Dermis microvascular lymphatic vessel endothelial cell (primary cell): Measurements from ENCODE around the gene PRTG. TPM values are rescaled to one million over a fixed set of nuclear protein-coding genes. Genes with fewer than 3 reads are reported as not detected.
"Not testable (repeated sequence)": the region's sequence is repeated elsewhere in the genome, so short reads cannot be mapped to it uniquely, and the experiment has no call there.

ENCODE experiments used
- DNase-seq, 2 donors: peaks; one replicate each; pipeline versions ENCODE4 v3.0.0 to v3.0.0-alpha.2; 2010; ENCODE audit warnings: low read depth in 2 of 2
- total RNA-seq: library from RNA; depleted of rRNA; stranded (reverse); fragments of >200 nt; gene quantifications from 2 replicates; pipeline ENCODE4 v1.2.1, GENCODE V29; 2014

Gene PRTG
- total RNA-seq, 1 donor from 2014 or later: 1.2 TPM

DNA sequence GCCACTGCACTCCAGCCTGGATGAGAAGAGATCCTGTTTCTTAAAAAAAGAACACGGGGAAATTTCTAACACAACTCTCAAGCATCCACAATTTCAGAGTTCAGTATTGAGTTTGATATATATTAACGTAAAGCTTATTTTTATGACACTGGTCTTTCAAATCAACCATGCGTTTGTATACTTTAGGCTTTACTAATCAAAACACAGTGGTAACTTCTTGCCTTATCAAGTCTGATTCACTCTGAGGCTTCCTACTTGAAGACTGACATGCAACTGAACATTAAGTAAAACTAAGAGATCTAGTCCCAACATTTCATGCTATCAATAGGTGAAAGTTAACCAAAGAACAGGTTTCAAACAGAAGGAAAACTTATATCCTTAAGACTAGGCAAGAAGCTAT is 46.7 kb downstream of the PRTG start:
- DNase-seq: no peak

DNA sequence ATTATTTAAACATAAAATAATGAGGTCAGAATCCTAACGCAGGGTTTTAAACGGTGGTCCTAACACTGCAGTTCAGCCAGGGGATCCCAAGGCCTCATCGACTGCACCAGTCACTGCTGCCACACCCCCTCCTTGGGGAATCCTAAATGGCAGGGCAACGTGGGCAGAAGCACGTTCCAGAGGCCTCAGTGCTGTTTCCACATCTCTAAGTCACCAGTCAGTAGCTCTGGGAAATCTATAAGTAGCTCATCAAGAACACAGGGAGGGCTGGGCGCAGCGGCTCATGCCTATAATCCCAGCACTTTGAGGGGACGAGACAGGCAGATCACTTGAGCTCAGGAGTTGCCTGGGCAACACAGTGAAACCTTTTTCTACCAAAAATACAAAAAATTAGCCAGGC is 47.5 kb downstream of the PRTG start:
- no peak for DNase-seq

DNA sequence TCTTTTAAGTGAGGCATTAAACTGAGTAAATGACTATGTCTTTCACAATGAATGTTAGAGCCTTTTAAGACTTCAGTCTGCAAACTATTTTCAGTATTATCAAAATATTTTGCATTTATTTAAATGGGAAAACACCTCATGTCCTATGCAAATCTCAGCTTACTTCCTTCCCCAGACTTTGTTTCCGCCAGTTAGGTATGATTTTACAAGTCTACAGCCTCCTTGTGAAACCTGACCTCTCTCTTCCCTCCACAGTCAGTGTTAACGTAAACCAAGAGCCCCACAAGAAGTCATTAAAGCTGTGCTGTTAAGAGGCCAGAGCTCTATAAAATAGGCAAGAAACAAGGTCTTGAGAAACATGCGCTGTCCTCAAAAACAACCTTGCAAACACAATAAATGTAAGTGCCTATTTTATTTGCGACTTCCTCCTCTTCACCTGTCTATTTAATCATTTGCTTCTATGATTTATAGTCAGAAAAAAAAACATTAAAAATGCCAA is 48.3 kb downstream of the PRTG start:
- DNase-seq: no peak

DNA sequence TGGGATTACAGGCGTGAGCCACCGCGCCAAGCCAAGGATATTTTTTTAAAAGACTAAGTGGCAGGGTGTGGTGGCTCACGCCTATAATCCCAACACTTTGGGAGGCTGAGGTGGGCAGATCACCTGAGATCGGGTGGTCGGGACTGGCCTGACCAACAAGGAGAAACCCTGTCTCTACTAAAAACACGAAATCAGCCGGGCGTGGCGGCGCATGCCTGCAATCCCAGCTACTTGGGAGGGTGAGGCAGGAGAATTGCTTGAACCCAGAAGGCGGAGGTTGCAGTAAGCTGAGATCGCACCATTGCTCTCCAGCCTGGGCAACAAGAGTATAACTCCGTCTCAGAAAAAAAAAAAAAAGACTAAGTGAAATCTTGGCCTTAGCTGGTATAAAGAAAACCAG is 49.8 kb downstream of the PRTG start:
- not testable (repeated sequence) for DNase-seq

DNA sequence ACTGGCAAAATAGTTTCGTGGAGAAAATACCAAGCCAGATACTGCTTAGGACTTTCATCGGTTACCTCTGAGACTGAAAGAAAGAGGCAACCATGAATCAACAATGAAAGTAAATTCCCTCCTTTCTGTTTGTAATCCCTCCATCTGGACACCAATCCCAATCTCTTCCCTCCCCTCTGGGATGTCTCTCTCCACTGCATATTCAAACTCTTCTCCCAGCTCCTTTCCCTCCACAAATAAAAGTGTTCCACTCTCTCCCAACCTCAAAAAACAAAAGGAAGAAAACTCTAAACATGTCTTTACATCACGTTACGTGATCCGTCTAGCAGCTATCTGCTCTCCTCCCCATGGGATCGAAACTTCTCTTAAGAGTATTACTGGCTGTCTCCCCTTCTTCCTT is 55.2 kb downstream of the PRTG start:
- DNase-seq: no peak

DNA sequence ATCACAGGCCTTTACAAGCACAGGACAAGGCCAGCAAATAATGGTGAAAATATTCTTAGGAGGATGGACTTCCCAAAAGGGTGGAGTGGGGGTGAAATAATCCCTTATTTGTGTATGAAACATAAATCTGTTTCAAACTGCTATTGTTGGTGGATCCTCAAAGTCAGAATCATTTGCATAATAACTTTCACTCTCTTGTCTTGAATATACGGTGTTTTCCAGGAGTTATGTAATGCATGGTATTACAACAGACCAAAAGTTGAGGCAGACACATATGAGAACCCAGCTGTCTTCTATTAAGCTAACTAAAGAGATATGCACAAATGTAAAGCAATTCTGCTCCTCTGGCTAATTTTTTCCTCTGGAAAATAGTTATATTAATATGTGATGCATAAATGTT is 57.7 kb downstream of the PRTG start:
- DNase-seq: no peak

DNA sequence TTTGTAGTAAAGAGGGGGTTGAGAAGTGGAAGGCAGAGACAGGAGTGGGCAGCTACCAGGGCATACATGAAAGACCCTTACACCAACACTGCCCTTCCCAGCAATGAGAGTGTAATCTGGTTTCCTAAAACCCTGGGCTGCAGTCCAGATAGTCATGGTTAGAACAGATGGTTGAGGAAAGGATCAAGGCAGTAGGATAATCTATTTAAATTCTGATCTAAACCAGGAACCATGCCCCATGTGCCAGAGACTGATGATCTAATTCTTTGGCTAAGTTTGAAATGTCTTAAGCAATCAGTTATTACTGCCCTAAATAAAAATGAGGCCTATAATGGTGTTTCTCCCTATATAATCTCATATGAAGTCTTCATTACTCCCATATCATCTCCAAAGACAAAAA is 59.6 kb downstream of the PRTG start:
- no peak for DNase-seq

DNA sequence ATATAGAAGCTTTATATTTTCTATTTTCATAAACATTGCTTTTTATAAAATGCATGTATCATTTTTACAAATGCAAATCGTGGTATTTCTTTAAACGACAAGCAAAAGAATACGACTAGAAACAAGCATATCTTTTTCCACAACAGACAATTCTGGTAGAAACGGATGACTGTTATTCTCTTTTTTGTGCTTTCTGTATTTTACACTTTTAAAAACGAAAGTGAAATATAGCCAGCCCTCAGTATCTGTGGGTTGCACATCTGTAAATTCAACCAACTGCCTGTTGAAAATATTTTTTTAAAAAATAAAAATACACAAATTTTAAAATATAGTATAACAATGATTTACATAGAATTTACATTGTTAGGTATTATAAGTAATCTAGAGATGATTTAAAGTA is 61.3 kb downstream of the PRTG start:
- no peak for DNase-seq

DNA sequence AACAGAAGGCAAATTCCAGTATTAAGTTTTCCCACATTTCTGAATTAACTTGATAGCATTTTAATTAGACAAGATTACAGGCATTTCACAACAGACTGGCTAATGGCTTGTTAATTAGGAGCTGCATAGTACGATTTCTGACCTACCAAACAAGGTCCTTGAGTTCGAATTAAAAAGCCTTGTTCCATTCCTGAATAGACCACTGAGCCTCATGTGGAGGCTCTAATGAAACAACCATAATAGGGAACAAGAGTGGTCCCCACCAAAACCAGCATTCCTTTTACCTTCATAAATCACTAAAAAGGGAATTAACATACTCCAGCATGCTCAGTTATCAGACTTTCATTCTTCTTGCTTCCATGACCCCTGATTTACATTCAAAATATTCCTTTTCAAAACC is 66.4 kb downstream of the PRTG start:
- DNase-seq: no peak

DNA sequence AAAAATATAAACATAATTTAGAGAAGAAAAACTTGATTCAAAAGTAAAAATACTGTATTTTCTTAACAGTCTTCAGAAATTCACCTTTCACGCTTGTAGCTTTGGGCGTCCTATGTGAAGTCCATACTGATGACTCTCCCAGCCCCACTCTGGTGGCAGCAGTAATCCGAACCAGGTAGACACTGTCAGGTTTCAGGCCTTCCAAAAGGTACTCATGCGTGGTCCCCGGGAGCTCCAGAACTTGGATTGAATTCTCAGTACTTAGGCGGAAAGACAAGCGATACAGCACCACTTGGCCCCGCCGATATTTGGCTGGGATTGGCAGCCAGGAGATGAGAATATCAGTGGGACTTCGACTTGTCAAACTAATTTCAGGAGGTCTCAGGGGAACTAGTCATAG is 69.7 kb downstream of the PRTG start:
- no peak for DNase-seq

DNA sequence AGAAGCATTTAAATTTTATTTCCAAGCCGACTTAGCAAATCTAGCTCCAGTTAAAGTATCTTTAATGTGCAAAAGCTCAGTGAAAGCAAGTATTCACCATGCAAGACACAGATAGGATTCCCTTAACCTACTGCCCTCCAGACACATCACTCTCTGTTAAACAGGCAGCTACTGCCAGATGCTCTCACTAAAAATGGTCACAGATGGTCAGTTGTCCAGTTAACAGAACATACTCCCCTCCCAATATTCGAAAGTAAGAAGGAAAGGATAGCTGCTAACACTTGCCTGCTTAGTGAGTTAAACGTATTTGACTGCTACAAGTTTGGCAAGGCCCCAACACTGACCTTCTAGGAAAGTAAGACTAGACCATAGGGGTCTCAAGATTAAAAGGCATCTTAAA is 73.7 kb downstream of the PRTG start:
- DNase-seq: no peak

DNA sequence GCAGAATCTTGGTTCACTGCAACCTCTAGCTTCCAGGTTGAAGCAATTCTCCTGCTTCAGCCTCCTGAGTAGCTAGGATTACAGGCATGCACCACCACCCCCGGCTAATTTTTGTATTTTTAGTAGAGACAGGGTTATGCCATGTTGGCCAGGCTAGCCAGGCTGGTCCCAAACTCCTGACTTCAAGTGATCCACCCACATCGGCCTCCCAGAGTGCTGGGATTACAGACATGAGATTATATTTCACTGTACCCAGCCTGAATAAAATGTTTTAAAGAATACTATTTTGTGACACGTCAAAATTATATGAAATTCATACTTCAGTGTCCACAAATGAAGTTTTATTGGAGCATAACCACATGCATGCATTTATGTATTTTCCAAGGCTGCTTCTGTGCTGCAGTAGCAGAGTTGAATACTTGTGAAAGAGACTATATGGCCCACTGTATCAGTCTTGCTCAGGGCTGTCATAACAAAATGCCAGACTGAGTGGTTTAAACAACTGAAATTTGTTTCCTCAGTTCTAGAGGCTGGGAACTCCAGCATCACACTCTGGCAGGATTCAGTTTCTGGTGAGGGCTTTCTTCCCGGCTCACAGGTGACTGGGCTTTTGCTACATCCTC is 77.2 kb downstream of the PRTG start:
- DNase-seq: no peak

DNA sequence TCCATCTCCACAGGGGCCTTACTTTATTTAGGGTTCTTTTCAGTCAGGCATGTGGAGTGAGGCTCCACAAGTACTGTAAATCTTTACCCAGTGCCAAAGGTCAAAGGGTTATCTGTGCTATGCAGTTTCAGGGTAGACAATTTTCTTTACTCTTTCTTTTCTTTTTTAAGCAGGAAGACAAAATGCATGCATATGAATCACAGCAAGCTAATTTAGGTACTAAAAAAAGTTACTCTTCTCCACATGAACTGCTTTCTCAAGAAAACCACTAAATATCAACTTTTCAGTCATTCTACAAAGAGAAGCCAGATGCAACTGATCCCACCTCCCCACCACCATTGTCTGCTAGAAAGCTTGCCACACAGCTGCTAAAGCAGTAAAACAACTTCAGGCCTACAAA is 81.5 kb downstream of the PRTG start:
- DNase-seq: peak in 1 of 2 donors; percentile 19

DNA sequence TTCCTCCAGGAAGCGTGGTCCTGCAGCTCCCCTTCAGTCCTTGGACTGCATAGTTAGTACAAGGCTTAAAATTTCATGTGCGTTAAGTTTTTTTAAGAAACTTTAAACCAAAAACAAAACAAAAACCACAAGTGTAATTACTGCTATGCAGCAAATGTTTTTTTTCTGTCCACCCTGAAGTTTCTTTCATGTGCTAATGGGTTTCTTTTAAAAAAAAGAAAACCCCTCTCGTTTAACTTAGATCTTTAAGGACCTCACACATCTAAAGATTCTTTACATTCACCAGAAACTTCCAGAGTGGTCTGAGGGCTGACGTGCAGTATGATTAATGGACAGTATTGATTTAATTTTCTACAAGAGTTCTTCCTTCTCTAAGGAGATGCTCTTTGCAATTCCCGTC is 82.8 kb downstream of the PRTG start:
- DNase-seq: no peak

DNA sequence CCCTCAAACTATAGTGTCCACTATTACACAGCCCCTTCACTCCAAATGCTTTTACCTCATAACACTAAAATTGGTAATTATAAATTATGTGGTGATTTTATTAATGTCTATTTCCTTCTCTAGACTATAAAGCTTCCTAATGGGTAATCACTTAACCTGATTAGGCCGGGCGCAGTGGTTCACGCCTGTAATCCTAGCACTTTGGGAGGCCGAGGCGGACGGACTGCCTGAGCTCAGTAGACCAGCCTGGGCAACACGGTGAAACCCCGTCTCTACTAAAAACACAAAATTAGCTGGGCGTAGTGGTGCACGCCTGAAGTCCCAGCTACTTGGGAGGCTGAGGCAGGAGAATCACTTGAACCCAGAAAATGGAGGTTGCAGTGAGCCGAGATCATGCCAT is 83.5 kb downstream of the PRTG start:
- DNase-seq: no peak

DNA sequence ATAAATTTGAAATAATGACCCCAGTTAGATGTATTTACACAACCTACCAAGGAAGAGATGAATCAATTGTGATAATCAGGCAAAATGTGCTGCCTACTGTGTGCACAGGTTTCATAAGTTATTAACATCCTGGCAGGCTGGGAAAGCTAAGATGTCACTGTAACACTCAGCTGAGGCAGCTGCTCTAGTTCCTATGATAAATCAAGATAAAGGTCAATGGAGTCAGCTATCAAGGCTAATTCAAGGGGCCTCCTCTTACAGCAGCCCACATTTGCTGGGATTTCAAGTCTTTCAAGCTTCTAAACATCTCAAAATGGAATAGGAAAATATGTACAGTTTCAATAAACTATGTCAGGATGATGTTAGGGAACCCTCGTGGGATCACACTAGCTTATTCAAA is 84.1 kb downstream of the PRTG start:
- DNase-seq: no peak

DNA sequence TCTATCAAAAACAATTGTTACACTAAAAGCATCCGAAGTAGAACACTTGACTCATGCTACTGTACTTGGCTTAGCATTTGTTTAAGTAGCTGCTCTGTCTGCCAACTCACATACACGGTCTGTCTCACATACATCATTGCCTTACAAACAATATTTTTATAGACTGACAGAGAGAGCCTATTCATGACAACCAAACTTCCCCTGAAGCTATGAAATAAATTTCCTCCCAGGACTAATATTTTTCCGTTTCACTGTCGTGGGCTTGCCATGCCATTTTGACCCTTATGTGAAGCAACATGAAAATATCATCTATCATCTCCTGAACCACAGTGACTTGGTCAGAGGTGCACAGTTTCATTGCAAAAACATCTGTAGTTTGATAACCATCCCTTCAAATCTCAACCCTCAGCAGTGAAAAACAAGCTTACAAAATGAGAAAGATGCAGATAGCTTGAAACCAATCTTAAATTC is 88.4 kb downstream of the PRTG start:
- peak; percentile 44 to 85 for DNase-seq

DNA sequence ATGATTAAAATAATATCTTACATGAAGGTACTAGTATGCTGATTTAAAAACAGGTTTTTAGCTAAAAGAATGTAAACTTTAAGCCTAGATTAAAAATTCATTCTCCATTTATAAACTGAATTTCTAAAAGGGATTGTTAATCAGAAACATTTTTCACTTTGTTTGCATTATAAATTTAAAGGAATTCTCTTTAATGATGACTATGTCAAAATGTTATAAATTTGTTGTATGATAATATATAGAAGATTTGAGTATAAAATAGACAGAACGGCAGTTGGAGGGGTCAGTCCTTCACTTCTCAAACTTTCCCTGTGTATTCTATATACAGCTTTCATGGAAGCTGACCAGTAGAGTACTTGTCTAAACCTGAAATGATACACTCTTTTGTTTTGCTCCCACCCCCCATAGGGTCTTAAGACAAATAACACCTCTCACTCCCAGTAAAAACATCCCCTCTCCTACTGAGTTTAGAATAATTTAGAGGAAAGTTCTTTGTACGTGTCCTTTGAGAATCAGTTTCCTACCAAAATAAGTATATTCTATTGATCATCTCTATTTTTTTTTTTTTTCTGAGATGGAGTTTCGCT is 90.0 kb downstream of the PRTG start:
- no peak for DNase-seq

DNA sequence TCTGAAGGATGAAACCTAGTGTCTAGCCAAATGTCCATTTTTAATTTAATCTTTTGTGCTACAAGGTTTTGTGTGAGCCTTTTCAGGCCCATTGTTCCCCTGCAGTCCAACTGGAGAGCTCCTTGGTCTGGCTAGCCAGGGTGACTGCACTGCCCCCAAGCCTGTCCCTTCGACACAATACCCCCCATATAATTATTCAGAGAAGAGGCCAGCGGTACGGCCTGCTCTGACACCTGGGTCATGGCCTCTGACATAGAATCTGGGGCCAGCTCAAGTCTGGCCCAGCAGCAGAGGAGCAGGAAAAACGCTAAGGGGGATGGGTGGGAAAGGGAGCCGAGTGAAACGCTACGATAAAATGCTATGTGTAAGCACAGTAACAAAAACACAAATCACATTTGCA is 90.6 kb downstream of the PRTG start:
- DNase-seq: no peak

DNA sequence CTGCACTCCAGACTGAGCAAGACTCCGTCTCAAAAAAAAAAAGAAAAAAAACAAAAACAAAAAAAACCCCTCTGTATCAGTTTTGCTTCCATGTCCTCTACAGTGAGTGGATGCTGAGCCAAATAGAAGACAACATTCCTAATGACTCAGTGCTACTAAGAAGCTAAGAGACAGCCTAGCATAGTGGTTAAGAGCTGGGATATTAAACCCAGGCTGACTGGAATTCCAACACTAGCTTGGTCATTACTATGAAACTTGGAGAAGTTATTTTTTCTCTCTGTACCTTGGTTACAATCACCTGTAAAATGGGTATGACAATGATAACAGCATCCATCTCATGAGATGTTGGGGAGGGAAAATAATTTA is 93.9 kb downstream of the PRTG start:
- no peak for DNase-seq

DNA sequence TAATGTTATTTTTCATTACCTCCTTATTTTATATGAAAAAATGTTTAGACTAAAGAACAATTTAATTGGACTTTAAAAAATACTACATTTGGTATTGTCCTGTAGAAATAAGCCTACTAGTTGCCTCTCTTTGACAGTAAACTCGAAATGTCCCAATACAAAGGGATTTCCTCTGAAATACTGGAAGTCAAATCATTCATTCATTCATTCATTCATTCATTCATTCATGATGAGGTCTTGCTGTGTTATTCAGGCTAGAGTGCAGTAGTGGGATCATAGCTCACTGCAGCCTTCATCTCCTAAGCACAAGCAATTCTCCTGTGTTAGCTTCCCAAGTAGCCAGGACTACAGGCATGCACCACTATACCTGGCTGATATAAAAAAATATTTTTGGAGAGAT is 104.2 kb downstream of the PRTG start:
- DNase-seq: no peak

DNA sequence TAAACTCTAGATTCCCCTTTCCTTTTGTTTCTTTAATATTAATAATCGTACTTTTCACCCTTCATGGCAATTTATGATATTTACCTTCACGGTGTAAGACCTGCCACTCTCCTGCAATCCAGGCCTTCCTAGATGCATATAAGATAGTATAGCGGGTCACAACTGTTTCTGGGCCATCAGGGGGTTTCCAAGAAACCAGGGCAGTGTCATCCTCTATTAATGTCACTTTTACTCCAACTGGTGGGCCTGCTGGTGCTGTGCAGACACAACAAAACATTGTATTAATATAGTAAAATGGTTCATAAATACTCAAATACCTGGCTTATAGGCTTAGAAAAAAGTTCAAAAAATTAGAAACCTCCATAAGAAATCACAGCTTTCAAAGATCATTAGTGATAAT is 105.9 kb downstream of the PRTG start:
- DNase-seq: no peak

DNA sequence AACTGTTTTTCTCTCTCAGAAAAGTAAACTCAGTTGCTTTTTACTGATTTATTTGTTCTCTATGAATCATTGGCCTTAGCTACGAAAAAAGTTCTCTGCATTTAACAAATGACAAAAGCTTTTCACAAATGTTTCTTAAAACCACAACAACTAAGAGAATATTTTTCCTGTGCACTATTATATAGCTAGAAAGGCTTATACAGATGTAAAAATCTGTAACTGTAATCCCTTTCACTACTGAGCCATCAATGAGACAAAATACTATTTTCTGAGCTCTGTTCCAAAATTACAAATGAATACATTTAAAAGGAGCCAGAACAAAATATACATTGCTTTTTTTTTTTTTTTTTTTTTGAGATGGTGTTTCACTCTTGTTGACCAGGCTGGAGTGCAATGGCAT is 109.2 kb downstream of the PRTG start:
- no peak for DNase-seq

DNA sequence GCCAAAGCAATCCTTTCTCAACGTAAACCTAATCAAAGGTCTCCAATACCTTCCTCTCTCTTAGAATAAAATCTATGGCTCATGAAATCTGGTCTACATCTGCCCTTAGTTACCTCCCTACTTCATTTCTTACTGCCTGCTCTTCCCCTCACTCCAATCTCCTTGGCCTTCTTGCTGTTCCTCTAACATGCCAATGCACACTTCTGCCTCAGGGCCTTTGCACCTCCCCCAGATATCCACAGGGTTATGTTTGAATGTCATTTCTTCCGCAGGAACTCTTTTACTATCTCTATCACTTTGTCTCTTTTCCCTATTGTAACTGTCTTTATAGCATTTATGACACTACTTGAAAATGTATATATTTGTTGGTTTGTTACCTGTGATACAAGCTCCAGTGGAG is 110.5 kb downstream of the PRTG start:
- no peak for DNase-seq
